ENCODE measurements around the gene FAAP100.

The FAAP100 gene

GRCh38 chr17:81578561-81579225 is 26.5 kb upstream of the FAAP100 start:
- Histone ChIP-seq H3K27me3 (no peaks in the 10 kb centered on the region), H3K4me3 (ENCODE audit: low read depth, low read length) (no peak overlapping the region), H3K9me3 (no peaks in the 10 kb centered on the region), H3K36me3 (peaks cover 63% of the 10 kb centered on the region), H3K4me1 (peaks cover 12% of the 10 kb centered on the region)
- DNase-seq: no peak
- TF ChIP-seq CTCF (IDR thresholded peaks at IDR 0.05; ENCODE audit: low read depth, low read length): no peak

- TF ChIP-seq CTCF (IDR thresholded peaks at IDR 0.05; ENCODE audit: low read depth, low read length): no peak
- no peak for DNase-seq
- H3K36me3 ChIP-seq: peaks cover 58% of the 10 kb centered on the region
Observed at GRCh38 chr17:81578038-81578441, 25.9 kb upstream of the FAAP100 start.

GRCh38 chr17:81577278-81578000 is 25.3 kb upstream of the FAAP100 start:
- H3K27me3 ChIP-seq: no peaks in the 10 kb centered on the region
- TF ChIP-seq CTCF (IDR thresholded peaks at IDR 0.05; ENCODE audit: low read depth, low read length): no peak
- H3K4me1 ChIP-seq: peaks cover 13% of the 10 kb centered on the region
- DNase-seq: no peak
- peaks cover 57% of the 10 kb centered on the region for H3K36me3 ChIP-seq
- no peak overlapping the region for H3K4me3 ChIP-seq (ENCODE audit: low read depth, low read length)
- no peaks in the 10 kb centered on the region for H3K9me3 ChIP-seq

More at GRCh38 chr17:81578038-81578441, 25.9 kb upstream of the FAAP100 start:
- no peak overlapping the region for H3K4me3 ChIP-seq (ENCODE audit: low read depth, low read length)
- no peaks in the 10 kb centered on the region for H3K27me3 ChIP-seq
- peaks cover 13% of the 10 kb centered on the region for H3K4me1 ChIP-seq
- H3K9me3 ChIP-seq: no peaks in the 10 kb centered on the region

GRCh38 chr17:81576621-81577277 is 24.6 kb upstream of the FAAP100 start:
- no peak for DNase-seq
- peaks cover 57% of the 10 kb centered on the region for H3K36me3 ChIP-seq
- no peaks in the 10 kb centered on the region for H3K27me3 ChIP-seq
- H3K9me3 ChIP-seq: no peaks in the 10 kb centered on the region
- no peak for TF ChIP-seq CTCF (IDR thresholded peaks at IDR 0.05; ENCODE audit: low read depth, low read length)
- H3K4me3 ChIP-seq (ENCODE audit: low read depth, low read length): no peak overlapping the region
- H3K4me1 ChIP-seq: peaks cover 13% of the 10 kb centered on the region

- Histone ChIP-seq H3K9me3 (no peaks in the 10 kb centered on the region), H3K4me1 (peaks cover 13% of the 10 kb centered on the region), H3K36me3 (peaks cover 60% of the 10 kb centered on the region), H3K4me3 (ENCODE audit: low read depth, low read length) (no peak overlapping the region), H3K27me3 (no peaks in the 10 kb centered on the region)
- no peak for TF ChIP-seq CTCF (IDR thresholded peaks at IDR 0.05; ENCODE audit: low read depth, low read length)
- no peak for DNase-seq
Observed at GRCh38 chr17:81575836-81576235, 23.7 kb upstream of the FAAP100 start.

GRCh38 chr17:81574643-81574956 is 22.4 kb upstream of the FAAP100 start:
- Histone ChIP-seq H3K4me3 (ENCODE audit: low read depth, low read length) (no peak overlapping the region), H3K9me3 (no peaks in the 10 kb centered on the region), H3K27me3 (no peaks in the 10 kb centered on the region), H3K36me3 (peaks cover 65% of the 10 kb centered on the region), H3K4me1 (peaks cover 13% of the 10 kb centered on the region)
- DNase-seq: no peak
- TF ChIP-seq CTCF (IDR thresholded peaks at IDR 0.05; ENCODE audit: low read depth, low read length): no peak

Data from BE2C (cell line).